Stimulated activated memory B cell treated with anti-CD40 and anti-IgM and Interleukin-4, amounts not matched to agents 10 μg/mL and 1 μg/mL and 100 μg/mL, for 72 hours (primary cell): ENCODE data around the gene CACNA1G.

Experiments
- ATAC-seq: fragments of 150-1000 bp; cut with Tn5 transposase; 2 replicates; pipeline ENCODE4 v1.10.0; 2021
- H3K27ac Mint-ChIP-seq: one replicate; pipeline ENCODE4 v1.8.0; 2022; ENCODE audit warnings: mild to moderate bottlenecking, mixed read lengths
- H3K27me3 Mint-ChIP-seq: one replicate; pipeline ENCODE4 v1.8.0; 2022; ENCODE audit warnings: mixed read lengths
- H3K36me3 Mint-ChIP-seq: one replicate; pipeline ENCODE4 v1.8.0; 2022; ENCODE audit warnings: mixed read lengths
- H3K4me1 Mint-ChIP-seq: one replicate; pipeline ENCODE4 v1.8.0; 2022; ENCODE audit warnings: mixed read lengths
- H3K4me3 Mint-ChIP-seq: one replicate; pipeline ENCODE4 v1.8.0; 2022; ENCODE audit warnings: mild to moderate bottlenecking, moderate library complexity, mixed read lengths
- H3K9me3 Mint-ChIP-seq: one replicate; pipeline ENCODE4 v1.8.0; 2022; ENCODE audit warnings: mixed read lengths

The CACNA1G gene

DNA sequence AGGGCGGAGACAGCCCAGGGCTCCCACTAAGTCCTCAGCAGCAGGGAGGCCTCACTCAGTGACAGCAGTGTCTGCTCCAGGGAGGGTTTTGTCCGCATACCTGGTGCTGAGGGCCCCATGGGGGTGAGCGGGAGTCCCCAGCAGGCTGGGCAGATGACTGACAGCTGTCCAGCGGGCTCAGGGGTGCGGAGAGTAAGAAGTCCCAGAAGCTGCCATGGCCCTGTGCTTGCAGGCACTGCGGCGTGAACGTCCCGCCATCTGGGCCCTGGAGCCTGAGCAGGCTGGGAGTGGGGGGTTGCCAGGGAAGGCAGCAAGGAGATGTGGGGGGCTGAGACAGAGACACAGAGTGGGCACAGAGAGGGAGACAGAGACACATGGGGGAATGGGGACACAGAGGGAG lies 20.1 kb downstream of the CACNA1G start:
- Mint-ChIP-seq H3K4me1 (no peaks in the 10 kb centered on the region), H3K9me3 (no peaks in the 10 kb centered on the region), H3K27me3 (peaks cover 79% of the 10 kb centered on the region), H3K27ac (no peak overlapping the region), H3K36me3 (no peaks in the 10 kb centered on the region), H3K4me3 (no peak overlapping the region)
- ATAC-seq = no peak

DNA sequence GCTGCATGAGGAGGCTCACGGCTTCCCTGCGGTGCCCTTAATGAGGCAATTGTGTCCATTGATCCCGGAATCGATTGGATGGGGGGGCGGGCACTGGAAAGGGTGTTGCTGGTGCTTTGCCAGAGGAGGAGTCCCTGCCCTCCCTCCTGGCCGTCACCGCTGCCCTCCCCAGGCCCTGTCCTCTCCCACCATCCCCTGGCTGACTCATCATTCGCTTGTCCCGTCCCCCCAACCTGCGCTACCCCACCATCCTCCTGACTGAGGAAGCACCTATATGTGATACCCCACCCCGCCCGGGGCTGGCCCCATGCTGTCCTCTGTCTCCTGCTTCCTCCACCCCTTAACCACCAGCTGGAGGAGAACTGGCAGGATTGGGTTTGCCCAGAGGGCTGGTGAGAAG lies 20.8 kb downstream of the CACNA1G start:
- H3K4me3 Mint-ChIP-seq = no peak overlapping the region
- peaks cover 86% of the 10 kb centered on the region for H3K27me3 Mint-ChIP-seq
- no peaks in the 10 kb centered on the region for H3K9me3 Mint-ChIP-seq
- H3K4me1 Mint-ChIP-seq = no peaks in the 10 kb centered on the region
- ATAC-seq = no peak
- no peaks in the 10 kb centered on the region for H3K36me3 Mint-ChIP-seq
- H3K27ac Mint-ChIP-seq = no peak overlapping the region

DNA sequence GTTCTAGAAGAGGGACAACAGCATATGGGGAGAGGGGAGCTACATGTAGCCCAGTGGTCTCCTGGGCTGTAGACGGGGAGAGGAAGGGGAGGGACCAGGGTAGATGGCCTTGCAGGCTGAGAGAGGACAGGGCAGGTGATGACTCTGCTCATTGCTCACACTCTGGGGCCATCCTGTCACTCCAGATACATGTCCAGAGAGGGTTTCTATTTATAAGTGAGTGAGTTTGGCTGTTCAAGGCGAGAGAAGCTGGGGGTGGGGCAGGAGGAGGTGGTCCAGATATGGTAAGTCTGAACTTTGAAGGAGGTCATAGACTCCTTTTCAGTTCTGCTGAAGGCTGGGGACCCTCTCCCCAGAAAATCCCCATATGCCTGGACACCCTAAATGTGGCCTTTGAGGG lies 22.2 kb downstream of the CACNA1G start:
- no peaks in the 10 kb centered on the region for H3K36me3 Mint-ChIP-seq
- no peak for ATAC-seq
- no peaks in the 10 kb centered on the region for H3K4me1 Mint-ChIP-seq
- H3K4me3 Mint-ChIP-seq = no peak overlapping the region
- H3K27ac Mint-ChIP-seq = no peak overlapping the region
- no peaks in the 10 kb centered on the region for H3K9me3 Mint-ChIP-seq
- peaks cover 80% of the 10 kb centered on the region for H3K27me3 Mint-ChIP-seq

DNA sequence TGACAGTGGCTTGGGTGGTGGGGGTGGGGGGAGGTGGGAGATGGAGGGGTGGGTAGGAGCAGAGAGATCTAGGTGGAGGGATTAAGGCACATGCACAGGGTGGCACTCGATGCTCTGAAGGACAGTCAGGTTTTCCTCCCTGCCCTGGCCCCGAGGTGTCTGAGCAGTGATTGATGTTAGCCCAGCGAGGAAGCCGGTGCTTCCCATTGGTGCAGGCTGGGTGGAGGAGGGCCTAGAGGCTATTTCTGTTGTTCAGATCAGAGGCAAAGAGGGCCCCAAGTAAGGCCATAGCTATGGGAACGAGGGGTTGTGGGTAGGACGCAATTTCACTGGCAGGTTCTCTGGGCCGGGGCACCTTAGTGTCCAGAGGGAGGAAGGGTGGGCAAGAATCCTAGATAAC lies 23.1 kb downstream of the CACNA1G start:
- ATAC-seq = no peak
- Mint-ChIP-seq H3K36me3 (no peaks in the 10 kb centered on the region), H3K4me1 (no peaks in the 10 kb centered on the region), H3K27ac (no peak overlapping the region), H3K9me3 (no peaks in the 10 kb centered on the region), H3K27me3 (peaks cover 71% of the 10 kb centered on the region), H3K4me3 (no peak overlapping the region)

DNA sequence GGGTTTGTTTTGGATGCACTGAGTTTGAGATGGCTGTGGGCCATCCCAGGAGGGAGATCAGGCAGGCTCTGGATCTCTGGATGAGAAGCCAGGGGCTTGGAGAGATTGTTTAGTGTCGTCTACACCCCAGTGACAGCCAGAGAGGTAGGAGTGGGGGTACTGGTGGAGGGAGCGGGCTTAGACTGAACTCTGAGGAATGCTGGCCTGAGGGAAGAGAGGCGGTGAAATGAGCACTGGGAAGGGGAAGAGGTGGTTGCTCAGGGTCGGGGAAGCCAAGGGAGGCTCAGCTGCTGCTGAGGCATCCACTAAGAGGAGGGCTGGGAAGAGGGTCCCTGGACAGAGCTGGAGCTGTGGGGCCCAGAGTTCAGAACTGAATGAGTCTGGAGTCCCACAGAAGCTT lies 23.6 kb downstream of the CACNA1G start:
- no peaks in the 10 kb centered on the region for H3K36me3 Mint-ChIP-seq
- H3K4me1 Mint-ChIP-seq = no peaks in the 10 kb centered on the region
- no peak overlapping the region for H3K27ac Mint-ChIP-seq
- H3K4me3 Mint-ChIP-seq = no peak overlapping the region
- peaks cover 66% of the 10 kb centered on the region for H3K27me3 Mint-ChIP-seq
- ATAC-seq = no peak
- no peaks in the 10 kb centered on the region for H3K9me3 Mint-ChIP-seq

DNA sequence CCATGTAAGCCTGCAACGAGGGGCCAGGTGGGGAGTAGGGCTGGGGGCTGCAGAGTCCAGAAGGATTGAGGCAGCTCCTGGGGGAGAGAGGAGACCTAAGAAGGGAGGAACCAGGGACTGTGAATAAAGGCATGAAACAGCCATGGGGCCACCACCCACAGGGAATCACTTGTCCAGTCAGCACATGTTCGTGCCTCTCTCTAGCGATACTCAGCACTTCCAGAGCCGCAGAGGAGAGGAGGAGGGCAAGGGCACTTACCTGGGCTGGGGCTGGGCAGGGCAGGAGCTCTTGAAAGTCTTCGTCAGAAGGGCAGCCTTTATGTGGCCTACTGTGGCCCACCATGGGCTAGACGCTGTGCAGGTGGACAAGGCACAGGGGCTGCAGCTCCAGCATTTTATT lies 24.2 kb downstream of the CACNA1G start:
- no peaks in the 10 kb centered on the region for H3K36me3 Mint-ChIP-seq
- H3K9me3 Mint-ChIP-seq = no peaks in the 10 kb centered on the region
- no peak overlapping the region for H3K27ac Mint-ChIP-seq
- no peaks in the 10 kb centered on the region for H3K4me1 Mint-ChIP-seq
- no peak for ATAC-seq
- no peak overlapping the region for H3K4me3 Mint-ChIP-seq
- H3K27me3 Mint-ChIP-seq = peaks cover 63% of the 10 kb centered on the region

DNA sequence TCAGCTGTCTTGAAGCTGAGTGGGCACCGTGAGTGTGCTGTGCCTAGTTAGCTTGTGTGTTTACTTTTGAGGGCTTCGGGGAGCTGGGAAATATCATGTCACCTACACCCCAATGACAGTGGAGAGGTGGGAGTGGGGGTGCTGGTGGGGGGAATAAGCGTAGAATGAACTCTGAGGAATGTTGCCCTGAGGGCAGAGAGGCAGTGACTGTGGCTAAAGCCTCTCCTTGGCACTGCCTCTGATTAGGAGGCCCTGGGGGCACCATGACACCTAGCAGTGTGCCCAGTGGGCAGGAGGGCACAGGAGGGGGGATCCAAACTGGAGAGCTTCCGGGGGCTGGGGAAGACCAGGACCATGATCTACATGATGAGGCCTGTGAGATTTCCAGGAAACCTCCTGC lies 24.8 kb downstream of the CACNA1G start:
- ATAC-seq = no peak
- H3K4me1 Mint-ChIP-seq = no peaks in the 10 kb centered on the region
- no peak overlapping the region for H3K4me3 Mint-ChIP-seq
- H3K36me3 Mint-ChIP-seq = no peaks in the 10 kb centered on the region
- peaks cover 57% of the 10 kb centered on the region for H3K27me3 Mint-ChIP-seq
- H3K9me3 Mint-ChIP-seq = no peaks in the 10 kb centered on the region
- no peak overlapping the region for H3K27ac Mint-ChIP-seq

DNA sequence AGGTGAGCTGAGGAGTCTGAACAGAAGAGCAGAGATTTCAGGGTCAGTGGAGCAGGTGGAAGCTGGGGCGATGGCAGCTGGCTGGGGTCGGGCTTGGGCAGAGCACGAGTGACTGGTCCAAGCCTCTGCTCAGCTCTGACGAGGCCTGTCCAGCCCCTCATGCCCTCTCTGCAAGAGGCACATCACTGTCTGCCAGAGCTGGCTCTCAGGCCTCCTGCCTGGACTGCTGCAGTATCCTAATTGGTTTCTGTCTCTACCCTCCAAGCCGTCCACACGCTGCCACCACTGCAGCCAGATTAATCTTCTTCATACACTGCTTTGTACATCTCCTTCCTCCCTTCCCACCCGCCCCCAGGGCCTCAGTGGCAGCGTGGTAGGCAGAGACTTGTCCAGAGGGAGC lies 25.4 kb downstream of the CACNA1G start:
- H3K36me3 Mint-ChIP-seq = no peaks in the 10 kb centered on the region
- no peak overlapping the region for H3K4me3 Mint-ChIP-seq
- no peaks in the 10 kb centered on the region for H3K4me1 Mint-ChIP-seq
- H3K27me3 Mint-ChIP-seq = peaks cover 54% of the 10 kb centered on the region
- H3K9me3 Mint-ChIP-seq = no peaks in the 10 kb centered on the region
- ATAC-seq = no peak
- H3K27ac Mint-ChIP-seq = no peak overlapping the region

DNA sequence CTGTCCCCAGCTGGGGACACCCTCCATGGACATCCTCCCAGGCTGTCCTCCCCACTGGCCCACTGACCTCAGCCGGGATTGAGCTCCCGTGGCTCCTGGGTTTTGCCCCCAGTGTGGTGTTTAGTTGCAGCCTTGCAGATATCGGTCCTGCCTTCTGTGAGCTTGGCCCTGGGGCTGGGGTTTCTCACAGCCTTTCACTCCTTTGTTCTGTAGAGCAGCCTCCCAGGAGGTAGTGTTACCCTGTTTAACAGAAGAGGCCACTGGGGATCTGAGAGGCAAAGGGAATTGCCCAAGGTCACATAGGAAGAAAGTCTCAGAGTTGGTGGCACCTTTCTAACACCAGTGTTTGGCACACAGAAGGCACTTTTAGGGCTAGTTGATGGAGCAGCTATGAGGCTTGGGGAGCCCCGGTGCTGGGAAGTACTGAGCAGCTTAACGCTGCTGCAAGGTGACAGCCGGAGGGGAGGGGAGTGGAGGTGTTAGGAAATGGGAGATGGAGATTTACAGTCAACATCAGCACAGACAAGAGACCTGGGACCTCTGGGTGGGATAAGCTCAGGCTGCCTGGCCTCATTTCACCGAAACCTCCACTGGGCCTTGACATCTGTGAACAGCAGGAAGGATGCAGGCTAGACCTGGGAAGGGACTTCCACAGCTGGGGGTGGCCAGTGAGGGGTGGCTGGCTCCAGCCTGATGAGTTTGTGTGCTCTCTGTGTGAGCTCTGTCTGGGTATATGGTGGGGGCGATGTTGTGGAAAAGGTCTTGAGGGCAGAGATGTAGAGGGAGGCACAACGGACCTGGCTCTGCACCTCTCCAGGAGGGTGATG lies 26.1 kb downstream of the CACNA1G start:
- Mint-ChIP-seq H3K4me3 (no peak overlapping the region), H3K9me3 (no peaks in the 10 kb centered on the region), H3K36me3 (no peaks in the 10 kb centered on the region), H3K4me1 (no peaks in the 10 kb centered on the region), H3K27me3 (peaks cover 54% of the 10 kb centered on the region), H3K27ac (no peak overlapping the region)
- ATAC-seq = no peak

DNA sequence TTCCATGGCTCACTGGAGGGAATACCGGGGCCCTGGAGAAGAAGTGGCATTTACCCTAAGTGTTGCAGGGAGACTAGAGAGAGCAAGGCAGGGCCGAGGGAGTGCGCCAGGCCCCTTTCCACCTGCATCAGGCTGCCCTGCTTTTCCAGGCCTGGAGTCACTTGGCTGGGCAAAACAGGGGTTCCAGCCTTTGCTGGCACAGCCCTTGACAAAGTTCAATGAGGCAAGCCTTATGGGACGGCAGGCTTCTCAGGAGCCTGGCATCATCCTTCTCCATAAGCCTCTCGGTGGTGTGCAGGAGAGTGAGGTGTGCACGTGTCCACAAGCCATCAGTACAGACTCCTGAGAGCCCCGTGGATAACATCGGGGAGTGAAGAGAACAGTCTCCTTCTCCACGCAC lies 27.1 kb downstream of the CACNA1G start:
- no peak for ATAC-seq
- no peak overlapping the region for H3K4me3 Mint-ChIP-seq
- H3K27ac Mint-ChIP-seq = no peak overlapping the region
- H3K36me3 Mint-ChIP-seq = no peaks in the 10 kb centered on the region
- no peaks in the 10 kb centered on the region for H3K4me1 Mint-ChIP-seq
- no peaks in the 10 kb centered on the region for H3K9me3 Mint-ChIP-seq
- peaks cover 54% of the 10 kb centered on the region for H3K27me3 Mint-ChIP-seq

DNA sequence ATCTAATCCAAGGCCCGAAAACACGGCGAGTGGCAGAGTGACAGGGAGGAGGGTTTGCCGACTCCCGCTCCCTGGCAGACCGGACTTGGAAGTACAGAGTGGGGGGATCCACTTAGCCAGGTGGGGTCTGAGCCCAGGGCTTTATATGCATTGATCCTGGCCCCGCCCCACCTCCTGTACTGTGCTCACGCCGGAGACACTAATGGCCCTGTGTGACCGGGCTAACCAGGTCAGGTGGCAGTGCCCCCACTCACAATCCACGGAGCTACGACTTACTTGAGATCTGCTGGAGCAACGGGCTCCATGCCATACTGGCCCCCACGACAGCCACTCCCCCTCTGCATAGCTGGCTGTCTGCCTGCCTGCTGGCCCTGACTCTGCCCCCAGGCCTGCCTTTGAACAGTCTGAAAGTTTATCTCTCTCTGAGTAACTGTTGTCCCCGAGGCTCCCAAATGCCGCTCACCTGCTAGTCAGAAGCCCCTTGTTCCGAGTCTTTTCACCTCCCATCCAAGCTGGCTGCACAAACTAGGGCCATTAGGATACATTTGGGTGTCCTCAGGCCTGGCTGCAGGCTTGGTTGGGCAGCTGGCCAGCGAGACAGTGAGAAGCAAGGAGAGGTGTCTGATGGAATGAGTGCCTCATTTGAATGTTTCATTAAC lies 28.0 kb downstream of the CACNA1G start:
- no peaks in the 10 kb centered on the region for H3K36me3 Mint-ChIP-seq
- H3K27me3 Mint-ChIP-seq = peaks cover 57% of the 10 kb centered on the region
- ATAC-seq = no peak
- no peak overlapping the region for H3K27ac Mint-ChIP-seq
- no peaks in the 10 kb centered on the region for H3K9me3 Mint-ChIP-seq
- H3K4me3 Mint-ChIP-seq = no peak overlapping the region
- no peaks in the 10 kb centered on the region for H3K4me1 Mint-ChIP-seq

DNA sequence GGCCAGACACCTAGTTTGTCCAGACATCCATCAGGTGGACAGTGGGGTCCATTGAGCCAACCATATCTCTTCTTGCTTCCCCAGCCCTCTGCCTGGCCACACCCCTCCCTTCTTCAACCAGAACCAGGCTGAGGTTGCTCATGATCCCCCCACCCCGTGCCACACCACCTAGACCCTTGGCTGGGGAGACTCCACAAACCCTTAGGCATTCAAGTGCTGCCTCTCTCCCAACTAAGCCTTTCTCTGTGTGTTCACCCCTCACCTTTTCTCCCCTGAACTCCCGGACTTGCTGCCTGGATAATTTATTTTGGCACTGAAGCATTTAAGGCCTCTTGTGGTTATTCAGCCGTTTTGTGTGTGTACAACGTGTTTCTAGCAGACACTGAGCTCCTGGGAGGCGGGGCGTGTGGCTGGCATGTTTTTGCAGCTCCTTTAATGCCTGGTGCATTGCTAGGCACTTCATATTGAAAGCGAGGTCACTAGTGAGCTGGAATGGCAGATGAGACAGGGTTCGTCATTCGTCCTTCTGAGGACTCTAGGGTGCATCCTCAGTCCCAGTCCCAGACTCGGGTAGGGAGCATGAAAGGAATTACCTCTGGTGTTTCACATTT lies 28.7 kb downstream of the CACNA1G start:
- no peaks in the 10 kb centered on the region for H3K4me1 Mint-ChIP-seq
- no peaks in the 10 kb centered on the region for H3K36me3 Mint-ChIP-seq
- H3K9me3 Mint-ChIP-seq = no peaks in the 10 kb centered on the region
- H3K4me3 Mint-ChIP-seq = no peak overlapping the region
- peaks cover 53% of the 10 kb centered on the region for H3K27me3 Mint-ChIP-seq
- no peak for ATAC-seq
- no peak overlapping the region for H3K27ac Mint-ChIP-seq

DNA sequence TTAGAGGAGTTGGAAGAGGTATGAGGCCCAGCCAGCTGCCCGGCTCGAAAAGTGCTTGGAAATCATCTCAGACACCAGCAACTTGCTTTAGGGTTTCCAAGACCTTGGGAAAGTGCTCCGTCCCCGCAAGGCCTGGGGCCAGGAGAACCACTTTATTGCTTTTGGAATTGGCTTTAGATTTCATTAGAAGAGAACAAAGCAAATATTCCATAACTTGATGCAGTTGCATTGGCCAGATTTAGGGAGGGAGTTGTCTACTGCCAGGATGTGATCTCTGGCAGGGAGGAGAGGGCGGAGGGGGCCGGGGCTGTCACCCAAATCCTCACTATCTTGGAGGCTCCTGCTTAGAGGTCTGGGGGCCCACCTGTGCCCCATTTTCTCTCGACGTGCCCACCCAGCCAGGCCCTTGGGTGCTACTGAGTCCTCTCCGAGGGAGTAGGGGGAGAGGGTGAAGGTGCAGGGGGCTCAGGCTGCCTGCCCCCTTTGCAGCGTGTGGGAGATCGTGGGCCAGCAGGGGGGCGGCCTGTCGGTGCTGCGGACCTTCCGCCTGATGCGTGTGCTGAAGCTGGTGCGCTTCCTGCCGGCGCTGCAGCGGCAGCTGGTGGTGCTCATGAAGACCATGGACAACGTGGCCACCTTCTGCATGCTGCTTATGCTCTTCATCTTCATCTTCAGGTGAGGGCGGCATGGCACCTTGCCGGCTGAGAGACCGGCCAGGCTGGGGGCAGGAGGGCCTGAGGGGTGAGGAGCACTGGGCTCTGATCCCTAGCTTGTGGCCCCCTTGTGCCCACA lies 30.6 kb downstream of the CACNA1G start:
- H3K27me3 Mint-ChIP-seq = peaks cover 60% of the 10 kb centered on the region
- H3K27ac Mint-ChIP-seq = no peak overlapping the region
- no peak for ATAC-seq
- no peaks in the 10 kb centered on the region for H3K9me3 Mint-ChIP-seq
- H3K4me1 Mint-ChIP-seq = no peaks in the 10 kb centered on the region
- no peak overlapping the region for H3K4me3 Mint-ChIP-seq
- no peaks in the 10 kb centered on the region for H3K36me3 Mint-ChIP-seq

DNA sequence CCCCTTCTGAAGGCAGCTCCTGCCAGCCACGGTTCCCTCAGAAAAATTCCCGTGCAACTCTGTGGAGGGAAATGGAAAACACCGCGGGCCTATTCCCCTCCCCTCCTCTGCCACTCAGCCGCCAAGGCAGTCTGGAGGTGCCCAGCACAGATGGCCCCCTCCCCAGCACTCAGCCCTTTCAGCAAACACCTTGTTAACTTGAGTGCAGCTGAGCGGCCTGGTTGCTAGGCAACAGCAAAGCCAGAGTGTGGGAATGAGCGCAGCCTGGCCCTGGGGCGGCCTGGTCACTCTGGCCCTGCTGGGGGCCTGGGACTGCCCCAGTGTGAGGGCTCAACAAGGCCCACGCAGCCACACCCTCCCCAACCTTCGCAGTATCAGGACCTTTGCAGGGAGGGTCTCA lies 32.8 kb downstream of the CACNA1G start:
- ATAC-seq = no peak
- Mint-ChIP-seq H3K4me3 (no peak overlapping the region), H3K4me1 (no peaks in the 10 kb centered on the region), H3K9me3 (no peaks in the 10 kb centered on the region), H3K27ac (no peak overlapping the region), H3K36me3 (no peaks in the 10 kb centered on the region), H3K27me3 (peaks cover 58% of the 10 kb centered on the region)

DNA sequence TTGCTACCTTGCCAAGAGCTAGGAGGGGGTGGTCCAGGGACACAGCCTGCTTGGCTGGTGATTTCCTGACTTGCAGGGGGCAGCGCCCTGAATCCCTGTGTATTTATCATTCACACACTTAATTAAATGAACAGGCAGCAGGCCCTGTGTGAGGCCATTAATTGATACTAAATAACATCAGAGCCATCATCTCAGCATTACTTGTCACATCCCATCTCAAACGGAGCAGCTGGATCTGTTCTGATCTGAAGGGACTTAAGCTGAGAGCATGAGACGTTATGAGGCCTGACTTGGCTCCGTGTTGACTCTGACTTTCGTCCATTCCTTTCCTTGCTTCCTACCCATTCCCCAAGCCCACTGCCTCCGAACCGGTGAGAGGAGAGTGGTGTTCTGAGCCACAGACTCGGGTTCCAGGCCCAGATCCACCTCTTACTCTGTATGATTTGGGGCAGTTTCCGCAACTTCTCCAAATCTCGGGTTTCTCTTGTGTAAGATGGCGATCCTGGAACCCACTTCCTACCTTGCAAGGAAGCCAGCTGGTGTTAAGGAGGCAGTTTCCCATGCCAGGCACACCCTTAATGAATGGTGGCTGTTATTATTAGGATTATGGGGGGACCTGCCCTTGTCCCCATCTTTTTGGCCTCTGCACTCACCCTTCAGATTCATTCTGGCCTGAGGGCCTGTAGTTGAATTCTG lies 33.8 kb downstream of the CACNA1G start:
- Mint-ChIP-seq H3K9me3 (no peaks in the 10 kb centered on the region), H3K27ac (no peak overlapping the region), H3K36me3 (no peaks in the 10 kb centered on the region), H3K4me3 (no peak overlapping the region), H3K4me1 (peaks cover 6% of the 10 kb centered on the region), H3K27me3 (peaks cover 62% of the 10 kb centered on the region)
- no peak for ATAC-seq
